Measurements from ENCODE around the gene MYL12A.
"Not testable (repeated sequence)": the region's sequence is repeated elsewhere in the genome, so short reads cannot be mapped to it uniquely, and the experiment has no call there.

The MYL12A gene

GRCh38 chr18:3256693-3257626, 9.4 kb downstream of the MYL12A start:
- no peak for DNase-seq

GRCh38 chr18:3257627-3258120, 10.1 kb downstream of the MYL12A start:
- DNase-seq, result no peak

GRCh38 chr18:3260995-3261372, 13.4 kb downstream of the MYL12A start:
- DNase-seq, result peak in 1 of 2 donors; percentile 40

GRCh38 chr18:3261373-3262233, 14.0 kb downstream of the MYL12A start, which contains the start of gene MYL12B:
Gene MYL12B (plus strand): TSS chr18:3262133. CDS start chr18:3272899, 10,766 bp downstream.
- peak; percentile 84 to 89 for DNase-seq

- DNase-seq, result peak; percentile 24 to 53
Measured at GRCh38 chr18:3262234-3263131, 14.9 kb downstream of the MYL12A start.

GRCh38 chr18:3263132-3263700, 15.6 kb downstream of the MYL12A start:
- peak in 1 of 2 donors; percentile 39 for DNase-seq

- no peak for DNase-seq
Measured at GRCh38 chr18:3264362-3264761, 16.8 kb downstream of the MYL12A start.

GRCh38 chr18:3265564-3266033, 18.0 kb downstream of the MYL12A start:
- no peak for DNase-seq

GRCh38 chr18:3266062-3266608, 18.5 kb downstream of the MYL12A start:
- DNase-seq, result no peak

GRCh38 chr18:3268306-3268705, 20.7 kb downstream of the MYL12A start:
- DNase-seq, result no peak

GRCh38 chr18:3269241-3269913, 21.8 kb downstream of the MYL12A start:
- DNase-seq, result no peak

- DNase-seq, result no peak
Measured at GRCh38 chr18:3269914-3270299, 22.3 kb downstream of the MYL12A start.

- no peak for DNase-seq
Measured at GRCh38 chr18:3273042-3273441, 25.4 kb downstream of the MYL12A start.

GRCh38 chr18:3277643-3278213, 30.1 kb downstream of the MYL12A start:
- DNase-seq, result not testable (repeated sequence)

- no peak for DNase-seq
Measured at GRCh38 chr18:3279201-3280185, 31.9 kb downstream of the MYL12A start.

- peak in 1 of 2 donors; percentile 85 for DNase-seq
Measured at GRCh38 chr18:3281456-3282400, 34.1 kb downstream of the MYL12A start.

GRCh38 chr18:3283253-3283863, 35.8 kb downstream of the MYL12A start:
- DNase-seq, result no peak

- no peak for DNase-seq
Measured at GRCh38 chr18:3283908-3284307, 36.3 kb downstream of the MYL12A start.

Measured in CD4-positive, alpha-beta T cell treated with Interferon alpha-2 for 1 hour (primary cell).